Dendritic cell treated with granulocyte-macrophage colony-stimulating factor and Interleukin-4, amounts not matched to agents 40 ng/mL and 50 ng/mL, for 4 days (primary cell): ENCODE measurements around the gene ARRDC5.
"Not testable (repeated sequence)": the region's sequence is repeated elsewhere in the genome, so short reads cannot be mapped to it uniquely, and the experiment has no call there.

Source experiments
- H3K27ac Mint-ChIP-seq: one replicate; pipeline ENCODE4 v1.8.0; 2022; ENCODE audit warnings: mild to moderate bottlenecking, mixed read lengths
- H3K27me3 Mint-ChIP-seq: one replicate; pipeline ENCODE4 v1.8.0; 2022; ENCODE audit warnings: mild to moderate bottlenecking, mixed read lengths
- H3K36me3 Mint-ChIP-seq: one replicate; pipeline ENCODE4 v1.8.0; 2022; ENCODE audit warnings: low read depth, mixed read lengths
- H3K4me1 Mint-ChIP-seq: one replicate; pipeline ENCODE4 v1.8.0; 2022; ENCODE audit warnings: low read depth, mixed read lengths
- H3K4me3 Mint-ChIP-seq: one replicate; pipeline ENCODE4 v1.8.0; 2022; ENCODE audit warnings: mild to moderate bottlenecking, moderate library complexity, mixed read lengths
- H3K9me3 Mint-ChIP-seq: one replicate; pipeline ENCODE4 v1.8.0; 2022; ENCODE audit warnings: mixed read lengths
- intact Hi-C: fragments of 100-400 bp; cut with micrococcal nuclease; formaldehyde crosslinking; loops from one replicate; pipeline ENCODE4 v1.15.0; 2022

ARRDC5 gene

DNA sequence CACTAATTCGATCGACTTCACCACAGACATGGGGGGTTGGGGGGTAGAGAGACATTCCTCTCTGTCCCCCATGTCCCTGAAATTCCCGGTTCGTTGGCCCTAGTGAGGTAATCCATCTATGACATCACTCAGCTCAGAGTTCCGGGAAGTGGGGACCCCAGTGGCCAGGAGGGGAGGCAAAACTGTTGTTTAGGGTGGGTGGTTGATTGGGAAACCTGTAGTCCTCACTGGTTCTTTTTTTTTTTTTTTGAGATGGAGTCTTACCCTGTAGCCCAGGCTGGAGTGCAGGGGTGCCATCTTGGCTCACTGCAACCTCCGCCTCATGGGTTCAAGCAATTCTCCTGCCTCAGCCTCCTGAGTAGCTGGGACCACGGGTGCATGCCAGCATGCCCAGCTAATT, at the start of gene ARRDC5:
TSS of gene ARRDC5 (minus strand) at position 101 of the 400 bp plus-strand sequence. CDS start at position 30, 71 bp downstream.
- Mint-ChIP-seq H3K4me3 (no peak within 1 kb of the TSS), H3K27me3 (no peaks in the 10 kb centered on the region), H3K36me3 (peaks cover 20% of the 10 kb centered on the region), H3K4me1 (peaks cover 21% of the 10 kb centered on the region), H3K27ac (peak within 1 kb of the TSS; percentile 38), H3K9me3 (no peaks in the 10 kb centered on the region)
- intact Hi-C loops: no loop called here

- no peaks in the 10 kb centered on the region for H3K9me3 Mint-ChIP-seq
- H3K36me3 Mint-ChIP-seq: peaks cover 30% of the 10 kb centered on the region
- no peaks in the 10 kb centered on the region for H3K27me3 Mint-ChIP-seq
- no peak overlapping the region for H3K4me3 Mint-ChIP-seq
- intact Hi-C loops: no loop called here
- H3K27ac Mint-ChIP-seq: no peak overlapping the region
- H3K4me1 Mint-ChIP-seq: peaks cover 6% of the 10 kb centered on the region
These were observed 49.0 kb upstream of the ARRDC5 start for GRCh38 chr19:4951656-4952055.

DNA sequence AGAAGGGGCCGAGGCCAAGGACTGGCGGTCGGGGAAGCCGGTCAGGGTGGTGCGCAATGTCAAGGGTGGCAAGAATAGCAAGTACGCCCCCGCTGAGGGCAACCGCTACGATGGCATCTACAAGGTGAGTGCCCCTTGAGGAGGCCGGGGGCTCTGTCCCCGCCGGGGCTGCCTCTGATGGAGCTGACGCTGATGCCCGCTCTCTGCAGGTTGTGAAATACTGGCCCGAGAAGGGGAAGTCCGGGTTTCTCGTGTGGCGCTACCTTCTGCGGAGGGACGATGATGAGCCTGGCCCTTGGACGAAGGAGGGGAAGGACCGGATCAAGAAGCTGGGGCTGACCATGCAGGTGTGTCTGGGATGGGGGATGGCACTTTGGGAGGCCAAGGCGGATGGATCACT, 48.0 kb upstream of the ARRDC5 start:
- H3K36me3 Mint-ChIP-seq: peaks cover 39% of the 10 kb centered on the region
- intact Hi-C loops, H3K27me3 Mint-ChIP-seq, H3K9me3 Mint-ChIP-seq, H3K27ac Mint-ChIP-seq, H3K4me1 Mint-ChIP-seq, H3K4me3 Mint-ChIP-seq: not testable (repeated sequence)

DNA sequence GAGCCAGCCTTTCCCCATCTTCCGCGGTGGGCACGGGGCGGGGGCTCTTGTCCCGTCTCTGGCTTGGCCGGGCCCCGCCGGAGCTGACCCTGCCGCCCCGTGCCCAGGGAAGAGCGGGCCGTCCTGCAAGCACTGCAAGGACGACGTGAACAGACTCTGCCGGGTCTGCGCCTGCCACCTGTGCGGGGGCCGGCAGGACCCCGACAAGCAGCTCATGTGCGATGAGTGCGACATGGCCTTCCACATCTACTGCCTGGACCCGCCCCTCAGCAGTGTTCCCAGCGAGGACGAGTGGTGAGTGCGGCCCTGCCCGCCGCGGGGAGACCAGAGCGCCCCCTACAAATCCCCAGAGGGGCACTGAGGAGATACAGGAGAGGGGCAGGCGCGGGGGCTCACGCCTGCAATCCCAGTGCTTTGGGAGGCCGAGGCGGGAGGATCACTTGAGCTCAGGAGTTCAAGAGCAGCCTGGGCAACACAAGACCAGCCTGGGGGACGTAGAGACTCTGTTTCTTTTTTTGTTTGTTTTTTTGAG, 39.0 kb upstream of the ARRDC5 start:
- H3K27me3 Mint-ChIP-seq, H3K9me3 Mint-ChIP-seq, H3K27ac Mint-ChIP-seq, intact Hi-C loops, H3K4me1 Mint-ChIP-seq, H3K4me3 Mint-ChIP-seq: not testable (repeated sequence)
- peaks cover 29% of the 10 kb centered on the region for H3K36me3 Mint-ChIP-seq

GRCh38 chr19:4939466-4939865, 36.8 kb upstream of the ARRDC5 start:
- H3K9me3 Mint-ChIP-seq: no peaks in the 10 kb centered on the region

GRCh38 chr19:4938461-4938860, 35.8 kb upstream of the ARRDC5 start:
- H3K4me3 Mint-ChIP-seq, H3K9me3 Mint-ChIP-seq, H3K27me3 Mint-ChIP-seq, intact Hi-C loops, H3K4me1 Mint-ChIP-seq, H3K27ac Mint-ChIP-seq: not testable (repeated sequence)
- H3K36me3 Mint-ChIP-seq: peaks cover 13% of the 10 kb centered on the region

More at GRCh38 chr19:4939466-4939865, 36.8 kb upstream of the ARRDC5 start:
- Mint-ChIP-seq H3K4me3 (no peak overlapping the region), H3K4me1 (no peaks in the 10 kb centered on the region), H3K27me3 (no peaks in the 10 kb centered on the region), H3K36me3 (peaks cover 16% of the 10 kb centered on the region), H3K27ac (no peak overlapping the region)
- intact Hi-C loops: no loop called here

DNA sequence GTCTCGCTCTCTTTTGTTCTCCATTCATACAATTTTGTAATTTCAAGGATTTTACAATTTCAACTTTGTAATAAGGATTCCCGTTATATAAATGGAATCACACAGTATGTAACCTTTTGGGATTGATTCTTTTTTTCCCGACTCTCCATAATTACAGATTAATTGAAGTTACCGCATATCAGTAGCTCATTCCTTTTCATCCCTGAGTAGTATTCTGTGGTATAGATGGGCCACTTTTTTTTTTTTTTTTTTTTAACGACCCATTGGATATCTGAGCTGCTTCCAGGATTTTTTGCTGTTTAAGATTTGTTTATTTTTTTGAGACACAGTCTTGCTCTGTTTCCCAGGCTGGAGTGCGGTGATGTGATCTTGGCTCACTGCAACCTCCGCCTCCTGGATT, 34.4 kb upstream of the ARRDC5 start:
- H3K27ac Mint-ChIP-seq: no peak overlapping the region
- H3K4me3 Mint-ChIP-seq: no peak overlapping the region
- H3K36me3 Mint-ChIP-seq: peaks cover 21% of the 10 kb centered on the region

DNA sequence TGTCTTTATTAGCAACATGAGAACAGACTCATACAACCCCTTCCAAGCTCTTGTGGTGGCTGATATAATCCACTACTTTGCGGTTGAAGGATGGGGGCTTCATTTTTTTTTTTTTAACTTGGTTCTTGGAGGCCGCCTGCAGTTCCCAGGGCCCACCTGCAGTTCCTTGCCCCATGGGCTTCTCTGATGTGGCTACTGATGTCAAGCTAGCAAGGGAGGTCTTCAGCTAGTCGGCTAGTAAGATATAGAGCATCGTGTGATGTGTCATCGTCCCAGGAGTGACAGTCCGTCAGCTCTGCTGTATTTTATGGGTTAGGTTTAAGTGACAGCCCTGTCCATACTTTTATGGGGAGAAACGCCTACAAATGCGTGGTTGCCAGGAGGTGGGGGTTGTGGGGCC, 32.7 kb upstream of the ARRDC5 start:
- peaks cover 6% of the 10 kb centered on the region for H3K4me1 Mint-ChIP-seq
- peaks cover 30% of the 10 kb centered on the region for H3K36me3 Mint-ChIP-seq
- H3K27me3 Mint-ChIP-seq: no peaks in the 10 kb centered on the region
- intact Hi-C loops: no loop called here
- H3K27ac Mint-ChIP-seq: peak overlapping the region; percentile 36
- no peak overlapping the region for H3K4me3 Mint-ChIP-seq
- H3K9me3 Mint-ChIP-seq: no peaks in the 10 kb centered on the region

More for the DNA sequence above, 34.4 kb upstream of the ARRDC5 start:
- no peaks in the 10 kb centered on the region for H3K27me3 Mint-ChIP-seq
- peaks cover 6% of the 10 kb centered on the region for H3K4me1 Mint-ChIP-seq
- intact Hi-C loops: no loop called here
- H3K9me3 Mint-ChIP-seq: no peaks in the 10 kb centered on the region

DNA sequence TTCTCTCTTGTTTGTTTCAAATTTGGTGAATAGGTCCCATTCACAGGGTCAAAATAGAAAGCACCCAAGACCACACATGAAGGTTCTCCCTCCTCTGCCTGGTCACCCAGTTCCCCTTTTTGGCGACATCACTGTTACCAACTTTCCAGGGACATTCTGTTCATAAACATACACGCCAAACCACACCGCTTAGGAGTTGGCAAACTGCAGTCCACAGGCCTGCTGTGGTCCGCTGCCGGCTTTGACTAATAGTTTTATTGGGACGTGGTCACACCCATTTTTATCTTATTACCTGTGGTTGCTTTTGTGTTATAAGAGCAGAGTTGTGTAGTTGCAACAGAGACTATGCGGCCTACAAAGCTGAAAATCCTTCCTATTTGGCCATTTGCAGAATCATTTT, 30.8 kb upstream of the ARRDC5 start:
- H3K9me3 Mint-ChIP-seq: no peaks in the 10 kb centered on the region
- peaks cover 32% of the 10 kb centered on the region for H3K36me3 Mint-ChIP-seq
- intact Hi-C loops: no loop called here
- H3K27me3 Mint-ChIP-seq: no peaks in the 10 kb centered on the region
- peaks cover 6% of the 10 kb centered on the region for H3K4me1 Mint-ChIP-seq
- H3K4me3 Mint-ChIP-seq: no peak overlapping the region
- H3K27ac Mint-ChIP-seq: peak overlapping the region; percentile 31

- Mint-ChIP-seq H3K27me3 (no peaks in the 10 kb centered on the region), H3K36me3 (peaks cover 27% of the 10 kb centered on the region), H3K4me3 (no peak overlapping the region), H3K9me3 (no peaks in the 10 kb centered on the region), H3K4me1 (peaks cover 6% of the 10 kb centered on the region), H3K27ac (peak overlapping the region; percentile 31)
- intact Hi-C loops: no loop called here
These were observed 30.0 kb upstream of the ARRDC5 start for GRCh38 chr19:4932711-4933110.

DNA sequence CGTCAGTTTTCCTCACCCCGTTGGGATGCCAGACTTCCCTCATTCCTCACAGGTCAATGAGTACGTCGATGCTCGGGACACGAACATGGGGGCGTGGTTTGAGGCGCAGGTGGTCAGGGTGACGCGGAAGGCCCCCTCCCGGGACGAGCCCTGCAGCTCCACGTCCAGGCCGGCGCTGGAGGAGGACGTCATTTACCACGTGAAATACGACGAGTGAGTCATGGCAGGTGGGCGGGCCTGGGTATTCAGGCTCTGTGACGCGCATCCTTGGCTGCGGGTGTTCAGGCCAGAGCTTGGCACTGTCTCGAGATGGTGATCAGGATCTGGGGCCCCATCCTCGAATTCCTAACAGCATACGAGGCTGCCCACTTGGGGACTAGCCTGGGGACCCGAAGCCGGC, 28.0 kb upstream of the ARRDC5 start:
- Mint-ChIP-seq H3K4me3 (no peak overlapping the region), H3K36me3 (peaks cover 22% of the 10 kb centered on the region), H3K27ac (no peak overlapping the region), H3K9me3 (no peaks in the 10 kb centered on the region), H3K27me3 (no peaks in the 10 kb centered on the region), H3K4me1 (peaks cover 6% of the 10 kb centered on the region)
- intact Hi-C loops: no loop called here

DNA sequence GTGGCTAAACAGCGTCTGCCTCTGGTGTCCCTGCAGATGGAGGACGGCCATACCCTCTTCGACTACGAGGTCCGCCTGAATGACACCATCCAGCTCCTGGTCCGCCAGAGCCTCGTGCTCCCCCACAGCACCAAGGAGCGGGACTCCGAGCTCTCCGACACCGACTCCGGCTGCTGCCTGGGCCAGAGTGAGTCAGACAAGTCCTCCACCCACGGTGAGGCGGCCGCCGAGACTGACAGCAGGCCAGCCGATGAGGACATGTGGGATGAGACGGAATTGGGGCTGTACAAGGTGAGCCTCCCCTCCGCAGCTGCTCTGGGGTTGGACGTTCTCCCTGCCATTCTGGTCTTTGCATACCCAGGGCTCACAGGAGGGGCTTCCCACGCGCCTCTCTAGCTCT, 26.5 kb upstream of the ARRDC5 start:
- intact Hi-C loops: no loop called here
- H3K4me1 Mint-ChIP-seq: peaks cover 11% of the 10 kb centered on the region
- H3K4me3 Mint-ChIP-seq: no peak overlapping the region
- H3K36me3 Mint-ChIP-seq: peaks cover 22% of the 10 kb centered on the region
- no peak overlapping the region for H3K27ac Mint-ChIP-seq
- H3K27me3 Mint-ChIP-seq: no peaks in the 10 kb centered on the region
- no peaks in the 10 kb centered on the region for H3K9me3 Mint-ChIP-seq

DNA sequence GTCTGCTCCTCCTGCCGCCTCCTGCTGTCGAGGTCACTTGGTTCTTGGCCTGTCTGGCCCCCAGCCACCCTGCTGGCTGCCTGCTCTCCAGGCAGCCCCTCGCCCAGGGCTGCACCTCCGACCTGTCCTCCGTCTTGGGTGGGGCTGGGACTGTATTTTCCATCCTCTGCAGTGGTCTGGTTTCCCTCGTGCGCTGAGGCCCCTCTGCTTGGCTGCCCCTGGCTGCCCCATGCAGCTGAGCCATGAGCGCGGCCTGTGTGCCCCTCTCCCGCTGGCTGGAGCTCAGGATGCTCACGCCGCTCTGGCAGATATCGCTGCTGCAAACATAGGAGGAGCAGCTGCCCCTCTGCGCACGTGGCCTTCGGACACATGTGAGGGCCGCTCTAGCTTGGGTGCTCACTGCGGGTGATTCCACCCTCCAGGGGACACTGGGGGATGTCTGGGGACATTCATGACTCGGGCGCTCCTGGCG, 20.6 kb upstream of the ARRDC5 start:
- peak overlapping the region; percentile 5 for H3K27ac Mint-ChIP-seq
- H3K36me3 Mint-ChIP-seq: no peaks in the 10 kb centered on the region
- peaks cover 20% of the 10 kb centered on the region for H3K4me1 Mint-ChIP-seq
- H3K27me3 Mint-ChIP-seq: no peaks in the 10 kb centered on the region
- intact Hi-C loops: no loop called here
- H3K4me3 Mint-ChIP-seq: no peak overlapping the region
- no peaks in the 10 kb centered on the region for H3K9me3 Mint-ChIP-seq

DNA sequence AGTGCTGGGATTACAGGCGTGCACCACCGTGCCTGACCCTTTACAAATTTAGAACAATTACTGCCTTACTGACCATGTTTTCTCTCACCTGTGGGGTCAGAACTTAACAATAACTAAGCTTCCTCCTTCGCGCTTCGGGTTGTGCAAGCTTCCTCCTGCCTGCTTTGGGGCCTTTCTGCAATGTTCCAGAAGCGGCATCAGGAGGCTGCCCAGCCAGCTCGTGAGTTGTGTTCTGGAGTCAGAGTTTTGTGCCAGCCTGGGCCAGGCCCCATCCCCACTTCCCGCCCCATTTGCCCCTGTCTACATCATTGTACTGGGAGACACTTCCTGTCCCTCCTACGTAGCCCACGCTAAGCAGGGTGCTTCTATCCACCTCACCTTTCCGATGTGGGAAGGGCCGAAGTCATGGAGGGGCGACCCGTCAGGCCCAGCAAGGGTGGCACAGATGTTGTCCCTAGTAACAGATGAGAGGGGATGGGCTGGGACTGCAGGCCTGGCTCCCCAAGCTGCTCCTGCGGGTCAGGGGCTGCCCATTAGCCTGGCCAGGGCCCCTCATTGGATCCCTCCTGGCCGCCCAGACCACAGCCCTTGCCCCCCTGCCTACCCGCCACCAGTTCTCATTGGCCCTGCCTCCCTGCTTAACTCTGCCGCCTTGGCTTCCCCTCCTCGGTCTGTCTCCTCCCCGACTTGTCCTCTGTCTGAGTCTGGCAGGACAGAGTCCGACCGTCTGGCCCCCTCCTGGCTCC, 20.0 kb upstream of the ARRDC5 start:
- peak overlapping the region; percentile 53 for H3K27ac Mint-ChIP-seq
- no peak overlapping the region for H3K4me3 Mint-ChIP-seq
- H3K27me3 Mint-ChIP-seq: no peaks in the 10 kb centered on the region

More for the DNA sequence above, 20.0 kb upstream of the ARRDC5 start:
- Mint-ChIP-seq H3K9me3 (no peaks in the 10 kb centered on the region), H3K36me3 (no peaks in the 10 kb centered on the region), H3K4me1 (peaks cover 20% of the 10 kb centered on the region)
- intact Hi-C loops: no loop called here
